H9 (cell line): ENCODE data around the gene WIZ. TPM values are rescaled to one million over a fixed set of nuclear protein-coding genes. Genes with fewer than 3 reads are reported as not detected.

Experiments used
- DNase-seq: peaks from one replicate; pipeline ENCODE4 v3.0.0-alpha.2; 2017
- H2AFZ ChIP-seq: one replicate; pipeline ENCODE4 v1.6.1; 2013; ENCODE audit warnings: mild to moderate bottlenecking, low read length, control low read depth, moderate library complexity
- H2AK5ac ChIP-seq: 2 replicates; pipeline ENCODE4 v1.6.1; 2013; ENCODE audit warnings: low read length, control low read depth, mixed read lengths; ENCODE audit not compliant: insufficient read length
- H2BK120ac ChIP-seq: one replicate; pipeline ENCODE4 v1.6.1; 2013; ENCODE audit warnings: low read depth, mild to moderate bottlenecking, low read length, control low read depth, inconsistent platforms; ENCODE audit not compliant: poor library complexity, severe bottlenecking
- H2BK12ac ChIP-seq: 2 replicates; pipeline ENCODE4 v1.6.1; 2013; ENCODE audit warnings: low read length, control low read depth, mixed read lengths, low read depth; ENCODE audit not compliant: insufficient read length
- H2BK15ac ChIP-seq: 2 replicates; pipeline ENCODE4 v1.6.1; 2013; ENCODE audit warnings: low read depth, low read length, control low read depth
- H2BK20ac ChIP-seq: one replicate; pipeline ENCODE4 v1.6.1; 2013; ENCODE audit warnings: low read depth, mild to moderate bottlenecking, low read length, control low read depth, inconsistent platforms; ENCODE audit not compliant: poor library complexity, severe bottlenecking
- H2BK5ac ChIP-seq: 2 replicates; pipeline ENCODE4 v1.6.1; 2013; ENCODE audit warnings: low read length, control low read depth, mixed read lengths; ENCODE audit not compliant: insufficient read length
- H3K14ac ChIP-seq: 2 replicates; pipeline ENCODE4 v1.6.1; 2013; ENCODE audit warnings: low read length, control low read depth; ENCODE audit not compliant: insufficient read depth
- H3K18ac ChIP-seq: 2 replicates; pipeline ENCODE4 v1.6.1; 2013; ENCODE audit warnings: low read depth, mild to moderate bottlenecking, mixed read lengths, low read length, control low read depth; ENCODE audit not compliant: insufficient read length
- H3K23ac ChIP-seq: 2 replicates; pipeline ENCODE4 v1.6.1; 2013; ENCODE audit warnings: low read length, control low read depth, mixed read lengths, low read depth; ENCODE audit not compliant: insufficient read length
- H3K23me2 ChIP-seq: 2 replicates; pipeline ENCODE4 v1.6.1; 2013; ENCODE audit warnings: low read depth, mild to moderate bottlenecking, mixed read lengths, low read length, control low read depth; ENCODE audit not compliant: insufficient read length, poor library complexity, severe bottlenecking
- H3K27ac ChIP-seq: 2 replicates; pipeline ENCODE4 v1.5.1; 2013; ENCODE audit warnings: low read length, control low read depth, mixed read lengths, low read depth; ENCODE audit not compliant: insufficient read length
- H3K27me3 ChIP-seq: 2 replicates; pipeline ENCODE4 v1.6.1; 2013; ENCODE audit warnings: low read length, control low read depth, inconsistent platforms; ENCODE audit not compliant: insufficient read depth
- H3K4ac ChIP-seq: 2 replicates; pipeline ENCODE4 v1.6.1; 2013; ENCODE audit warnings: low read depth, mild to moderate bottlenecking, control low read depth, inconsistent platforms, low read length, moderate library complexity
- H3K4me1 ChIP-seq: 2 replicates; pipeline ENCODE4 v1.6.1; 2013; ENCODE audit warnings: low read length, control low read depth, inconsistent platforms; ENCODE audit not compliant: insufficient read depth
- H3K4me2 ChIP-seq: 2 replicates; pipeline ENCODE4 v1.6.1; 2013; ENCODE audit warnings: low read length, control low read depth, mixed read lengths; ENCODE audit not compliant: insufficient read length, insufficient read depth
- H3K56ac ChIP-seq: 2 replicates; pipeline ENCODE4 v1.6.1; 2013; ENCODE audit warnings: low read depth, mild to moderate bottlenecking, mixed read lengths, low read length, control low read depth; ENCODE audit not compliant: insufficient read length
- H3K79me1 ChIP-seq: 2 replicates; pipeline ENCODE4 v1.6.1; 2013; ENCODE audit warnings: low read depth, mild to moderate bottlenecking, moderate library complexity, low read length, control low read depth, inconsistent platforms; ENCODE audit not compliant: insufficient read depth, poor library complexity, severe bottlenecking
- H3K79me2 ChIP-seq: 2 replicates; pipeline ENCODE4 v1.6.1; 2013; ENCODE audit warnings: low read length, control low read depth, inconsistent platforms; ENCODE audit not compliant: insufficient read depth
- H3K9ac ChIP-seq: 2 replicates; pipeline ENCODE4 v1.6.1; 2013; ENCODE audit warnings: low read length, control low read depth, mixed read lengths; ENCODE audit not compliant: insufficient read length; ENCODE audit errors: extremely low read depth
- H3K9me3 ChIP-seq: one replicate; pipeline ENCODE4 v1.6.1; 2013; ENCODE audit warnings: low read depth, low read length, inconsistent platforms; ENCODE audit not compliant: control insufficient read depth
- H3T11ph ChIP-seq: one replicate; pipeline ENCODE4 v1.6.1; 2013; ENCODE audit warnings: mild to moderate bottlenecking, low read length, control low read depth, inconsistent platforms
- H4K20me1 ChIP-seq: one replicate; pipeline ENCODE4 v1.6.1; 2013; ENCODE audit not compliant: control insufficient read depth, insufficient read length, insufficient read depth
- H4K5ac ChIP-seq: 2 replicates; pipeline ENCODE4 v1.6.1; 2013; ENCODE audit warnings: low read depth, mild to moderate bottlenecking, mixed read lengths, low read length, control low read depth; ENCODE audit not compliant: insufficient read length
- H4K8ac ChIP-seq: replicated peaks from 2 replicates; pipeline ENCODE4 v1.6.1; 2013; ENCODE audit warnings: low read length, control low read depth, mixed read lengths, low read depth; ENCODE audit not compliant: insufficient read length
- H4K91ac ChIP-seq: 2 replicates; pipeline ENCODE4 v1.6.1; 2013; ENCODE audit warnings: low read depth, mild to moderate bottlenecking, moderate library complexity, mixed read lengths, low read length, control low read depth; ENCODE audit not compliant: insufficient read length
- H3K27ac Mint-ChIP-seq, 3 experiments: 2 replicates in 2 of 3; 3 replicates in 1 of 3; pipeline ENCODE4 v1.8.0; 2020 to 2021; ENCODE audit warnings: mixed read lengths in 3 of 3, mild to moderate bottlenecking in 1 of 3, moderate library complexity in 1 of 3
- H3K27me3 Mint-ChIP-seq: 2 replicates; pipeline ENCODE4 v1.8.0; 2021; ENCODE audit warnings: low read depth, mild to moderate bottlenecking, moderate library complexity, mixed read lengths
- H3K36me3 Mint-ChIP-seq, 3 experiments: 2 replicates in 2 of 3; 3 replicates in 1 of 3; pipeline ENCODE4 v1.8.0; 2020 to 2021; ENCODE audit warnings: low read depth in 3 of 3, mixed read lengths in 3 of 3; ENCODE audit not compliant: insufficient read depth in 1 of 3
- H3K4me1 Mint-ChIP-seq, 2 experiments: 2 replicates each; pipeline ENCODE4 v1.8.0; 2020; ENCODE audit warnings: mixed read lengths in 2 of 2
- H3K4me3 Mint-ChIP-seq, 2 experiments: 2 replicates in 1 of 2; 3 replicates in 1 of 2; pipeline ENCODE4 v1.8.0; 2020 to 2021; ENCODE audit warnings: mild to moderate bottlenecking in 2 of 2, mixed read lengths in 2 of 2, moderate library complexity in 1 of 2
- H3K9me3 Mint-ChIP-seq, 2 experiments: 2 replicates in 1 of 2; 3 replicates in 1 of 2; pipeline ENCODE4 v1.8.0; 2020; ENCODE audit warnings: mild to moderate bottlenecking in 2 of 2, mixed read lengths in 2 of 2, moderate library complexity in 1 of 2
- CTCF ChIP-seq: fragments of 200-600 bp; sonication (generic); conservative IDR thresholded peaks from 3 replicates; pipeline ENCODE4 v1.8.0; 2021; ENCODE audit warnings: antibody characterized with exemption, mild to moderate bottlenecking
- WGBS: extraction: QIAGEN DNeasy Blood & Tissue Kit; methylation state at CpG from one replicate; pipeline ENCODE4 v1.1.7; 2013; ENCODE audit warnings: missing lambda C conversion rate, low lambda C conversion rate, mixed read lengths; ENCODE audit not compliant: insufficient read length; ENCODE audit errors: extremely low coverage; 5-methylcytosine and 5-hydroxymethylcytosine counted together
- total RNA-seq: library from RNA; stranded (reverse); gene quantifications from 2 replicates; pipeline ENCODE4 v1.2.1, GENCODE V29; 2021

The WIZ gene
- total RNA-seq, 1 experiment from 2014 or later = 33.3 TPM

- WGBS = no CpG with 5 or more reads among the region's 29 CpGs
- Histone ChIP-seq H3K4ac (no peak overlapping the region), H2BK120ac (no peak overlapping the region), H3K18ac (no peak overlapping the region), H3T11ph (no peak overlapping the region), H4K91ac (no peak overlapping the region), H4K8ac (no peak overlapping the region), H3K27ac (no peak overlapping the region), H3K4me1 (no peaks in the 10 kb centered on the region), H3K23ac (no peak overlapping the region), H3K4me2 (no peak overlapping the region), H2AFZ (no peak overlapping the region), H3K23me2 (no peaks in the 10 kb centered on the region), H3K27me3 (no peaks in the 10 kb centered on the region), H3K9me3 (no peaks in the 10 kb centered on the region), H2BK15ac (no peak overlapping the region), H4K20me1 (peaks cover 2% of the 10 kb centered on the region), H3K9ac (no peak overlapping the region), H2AK5ac (no peak overlapping the region), H4K5ac (no peak overlapping the region), H3K79me2 (peaks cover 26% of the 10 kb centered on the region), H3K14ac (no peak overlapping the region), H3K79me1 (peaks cover 7% of the 10 kb centered on the region), H2BK5ac (no peak overlapping the region), H3K56ac (no peak overlapping the region), H2BK20ac (no peak overlapping the region), H2BK12ac (no peak overlapping the region)
- no peak for TF ChIP-seq CTCF
- DNase-seq = no peak
- Mint-ChIP-seq H3K4me1 (peaks cover 0 to 3% of the 10 kb centered on the region in 2 experiments; a peak in 1 of 4 replicates), H3K36me3 (peaks cover 42 to 69% (median 57%) of the 10 kb centered on the region in 3 experiments), H3K4me3 (no peak overlapping the region), H3K27ac (0 out of 7 replicates have a peak overlapping the region, but pooled peaks of 2 of the 3 experiments have one; percentile 70 to 74), H3K9me3 (no peaks in the 10 kb centered on the region; a peak in 1 of 5 replicates), H3K27me3 (no peaks in the 10 kb centered on the region)
Measured at GRCh38 chr19:15400521-15401396, 49.0 kb downstream of the WIZ start.
